ENCODE measurements around the gene DAPP1. TPM values are rescaled to one million over a fixed set of nuclear protein-coding genes. Genes with fewer than 3 reads are reported as not detected.

The DAPP1 gene
- total RNA-seq, 2 experiments from 2014 or later, result 8.3 to 9.1 TPM

GRCh38 chr4:99815597-99816011 lies 1.0 kb upstream of the DAPP1 start:
- peak in 3 of 14 experiments; percentile 10 to 22 (median 19) for DNase-seq
- no peaks in the 10 kb centered on the region for H3K27me3 Mint-ChIP-seq
- ChIA-PET POLR2A (interaction anchor here (0.8 to 3.8 kb wide), 7 partner anchors 8 to 727 kb away, joined by 4 to 38 read pairs (median 16); partner anchors contain the start of genes ADH5, DNAJB14, H2AZ1 and TRMT10A), CTCF (interaction anchor here (2.3 kb wide), 1 partner anchor 7 kb away, joined by 8 read pairs; no protein-coding TSS in a partner anchor)
- TF ChIP-seq CTCF (IDR thresholded peaks at IDR 0.05), result no peak
- Histone ChIP-seq H3K36me3 (ENCODE audit: insufficient read depth, low read length) (no peaks in the 10 kb centered on the region), H3K9me3 (ENCODE audit: control insufficient read depth in 1 of 2, insufficient read depth in 1 of 2, low read length in 2 of 2) (no peaks in the 10 kb centered on the region), H3K27me3 (ENCODE audit: control insufficient read depth in 1 of 2, insufficient read depth in 2 of 2, low read length in 2 of 2) (no peaks in the 10 kb centered on the region), H3K27ac (ENCODE audit: low read depth in 1 of 2, low read length in 2 of 2) (peak overlapping the region in 1 of 2 donors; percentile 40), H3K4me1 (ENCODE audit: insufficient read depth, low read length) (peaks cover 30% of the 10 kb centered on the region), H3K4me3 (ENCODE audit: low read length) (no peak overlapping the region)
- peaks cover 54% of the 10 kb centered on the region for H3K4me1 Mint-ChIP-seq (ENCODE audit: low read depth)
- peak overlapping the region; percentile 91 for H3K27ac Mint-ChIP-seq
- intact Hi-C loops (cut with DNase I, micrococcal nuclease), result loop anchor here (2.0 to 10.0 kb wide), 4 partner anchors 31 to 891 kb away; partner anchors contain the start of genes EIF4E (in 1 of the 2) and LAMTOR3 (in 1 of the 2)
- H3K9me3 Mint-ChIP-seq, result no peaks in the 10 kb centered on the region
- peaks cover 3% of the 10 kb centered on the region for H3K36me3 Mint-ChIP-seq (ENCODE audit: low read depth)
- no peak for ATAC-seq (ENCODE audit: poor library complexity)
- peak overlapping the region; percentile 92 for H3K4me3 Mint-ChIP-seq

- H3K9me3 ChIP-seq (ENCODE audit: control insufficient read depth in 1 of 2, insufficient read depth in 1 of 2, low read length in 2 of 2), result no peaks in the 10 kb centered on the region
- no peaks in the 10 kb centered on the region for H3K9me3 Mint-ChIP-seq
- peaks cover 71% of the 10 kb centered on the region for H3K4me1 Mint-ChIP-seq (ENCODE audit: low read depth)
- H3K4me3 ChIP-seq (ENCODE audit: low read length), result peak overlapping the region; percentile 72
- CTCF ChIA-PET, result interaction anchor here (2.3 kb wide), 1 partner anchor 9 kb away, joined by 8 read pairs; no protein-coding TSS in a partner anchor
- DNase-seq, result peak in 3 of 14 experiments; percentile 35 to 70 (median 67)
- no peaks in the 10 kb centered on the region for H3K27me3 ChIP-seq (ENCODE audit: control insufficient read depth in 1 of 2, insufficient read depth in 2 of 2, low read length in 2 of 2)
- no peaks in the 10 kb centered on the region for H3K27me3 Mint-ChIP-seq
- POLR2A ChIA-PET, result interaction anchor here (1.1 to 3.8 kb wide), 9 partner anchors 9 to 254 kb away, joined by 3 to 38 read pairs (median 16); partner anchors contain the start of genes DNAJB14, H2AZ1, LAMTOR3 and TRMT10A
- no peak for ATAC-seq (ENCODE audit: poor library complexity)
- TF ChIP-seq CTCF (IDR thresholded peaks at IDR 0.05), result no peak
- H3K4me1 ChIP-seq (ENCODE audit: insufficient read depth, low read length), result peaks cover 34% of the 10 kb centered on the region
- intact Hi-C loops (cut with DNase I, micrococcal nuclease), result loop anchor here (2.0 to 10.0 kb wide), 4 partner anchors 29 to 893 kb away; partner anchors contain the start of genes EIF4E (in 1 of the 2) and LAMTOR3 (in 1 of the 2)
- H3K27ac ChIP-seq (ENCODE audit: low read depth in 1 of 2, low read length in 2 of 2), result peak overlapping the region; percentile 64 to 66
- no peaks in the 10 kb centered on the region for H3K36me3 ChIP-seq (ENCODE audit: insufficient read depth, low read length)
- peak overlapping the region; percentile 91 for H3K27ac Mint-ChIP-seq
- H3K36me3 Mint-ChIP-seq (ENCODE audit: low read depth), result peaks cover 3% of the 10 kb centered on the region
- H3K4me3 Mint-ChIP-seq, result peak overlapping the region; percentile 92
Measured at GRCh38 chr4:99817309-99817890, 773 bp downstream of the DAPP1 start.

- Mint-ChIP-seq H3K4me3 (peak overlapping the region; percentile 92), H3K9me3 (no peaks in the 10 kb centered on the region), H3K4me1 (ENCODE audit: low read depth) (peaks cover 80% of the 10 kb centered on the region), H3K36me3 (ENCODE audit: low read depth) (peaks cover 6% of the 10 kb centered on the region), H3K27ac (peak overlapping the region; percentile 91), H3K27me3 (no peaks in the 10 kb centered on the region)
- POLR2A ChIA-PET, result interaction anchor here (2.8 to 3.8 kb wide), 2 partner anchors 129 to 132 kb away, joined by 18 to 38 read pairs; partner anchors contain the start of genes DNAJB14 and H2AZ1
- CTCF ChIA-PET, result no interaction called here
- Histone ChIP-seq H3K27me3 (ENCODE audit: control insufficient read depth in 1 of 2, insufficient read depth in 2 of 2, low read length in 2 of 2) (no peaks in the 10 kb centered on the region), H3K4me3 (ENCODE audit: low read length) (no peak overlapping the region), H3K4me1 (ENCODE audit: insufficient read depth, low read length) (peaks cover 37% of the 10 kb centered on the region), H3K36me3 (ENCODE audit: insufficient read depth, low read length) (no peaks in the 10 kb centered on the region), H3K27ac (ENCODE audit: low read depth in 1 of 2, low read length in 2 of 2) (no peak overlapping the region), H3K9me3 (ENCODE audit: control insufficient read depth in 1 of 2, insufficient read depth in 1 of 2, low read length in 2 of 2) (no peaks in the 10 kb centered on the region)
- no peak for ATAC-seq (ENCODE audit: poor library complexity)
- intact Hi-C loops (cut with DNase I, micrococcal nuclease), result loop anchor here in 1 of 2 experiments (10.0 kb wide), 1 partner anchor 894 kb away; the partner anchor contains the start of gene EIF4E
- no peak for TF ChIP-seq CTCF (IDR thresholded peaks at IDR 0.05)
- no peak for DNase-seq
Measured at GRCh38 chr4:99818661-99819060, 2.0 kb downstream of the DAPP1 start.
